VCaP (cell line): Measurements from ENCODE around the gene HES3.

Experiments used
- H3K27ac ChIP-seq: fragments of 450-650 bp; 2 replicates; pipeline ENCODE4 v1.5.1; 2017
- CTCF ChIP-seq: fragments of 450-650 bp; conservative IDR thresholded peaks from 2 replicates; pipeline ENCODE4 v1.5.1; 2017; ENCODE audit warnings: mild to moderate bottlenecking, moderate library complexity

The HES3 gene

GRCh38 chr1:6248932-6249738, 5.2 kb downstream of the HES3 start:
- 0 out of 2 replicates have a peak, but pooled peaks have one; percentile 18 for TF ChIP-seq CTCF
- H3K27ac ChIP-seq, result peak overlapping the region; percentile 23; the same call in 1 of the 2 replicates

- no peak for TF ChIP-seq CTCF
- peak overlapping the region; percentile 23; the same call in 1 of the 2 replicates for H3K27ac ChIP-seq
These were observed 6.0 kb downstream of the HES3 start for GRCh38 chr1:6249739-6250689.

- no peak overlapping the region for H3K27ac ChIP-seq
- TF ChIP-seq CTCF, result no peak
These were observed 7.3 kb downstream of the HES3 start for GRCh38 chr1:6251233-6251632.

- no peak for TF ChIP-seq CTCF
- H3K27ac ChIP-seq, result no peak overlapping the region
These were observed 7.8 kb downstream of the HES3 start for GRCh38 chr1:6251681-6252373.

GRCh38 chr1:6252374-6252710, 8.4 kb downstream of the HES3 start:
- H3K27ac ChIP-seq, result no peak overlapping the region
- no peak for TF ChIP-seq CTCF

GRCh38 chr1:6253380-6253779, 9.4 kb downstream of the HES3 start:
- no peak for TF ChIP-seq CTCF
- H3K27ac ChIP-seq, result no peak overlapping the region

- H3K27ac ChIP-seq, result no peak overlapping the region
- TF ChIP-seq CTCF, result no peak
These were observed 10.7 kb downstream of the HES3 start for GRCh38 chr1:6254691-6255090.
